PC-3 (cell line): Measurements from ENCODE around the gene PDS5B.

ENCODE experiments used
- CTCF ChIP-seq: fragments of 300-600 bp; sonication (generic); conservative IDR thresholded peaks from 2 replicates; pipeline ENCODE4 v1.5.1; 2017; ENCODE audit warnings: antibody characterized with exemption, low read depth, mild to moderate bottlenecking, low read length
- EZH2 ChIP-seq: fragments of 300-600 bp; sonication (generic); IDR thresholded peaks from one replicate; pipeline ENCODE4 v1.6.1; 2017; ENCODE audit warnings: antibody characterized with exemption, mild to moderate bottlenecking, low read length; ENCODE audit not compliant: unreplicated experiment

GRCh38 chr13:32538621-32539246 lies 47.5 kb upstream of the PDS5B start, which contains the start of gene N4BP2L2:
- TF ChIP-seq CTCF, result peak; percentile 45; the same call in 1 of the 2 replicates
- no peak for TF ChIP-seq EZH2
